ENCODE results near the gene DCLK2.

- no peak for TF ChIP-seq CTCF (IDR thresholded peaks at IDR 0.05)
- TF ChIP-seq POLR2A (IDR thresholded peaks at IDR 0.05) = no peak
These were observed 140.2 kb downstream of the DCLK2 start for GRCh38 chr4:150218447-150218846.
